K562 (cell line): ENCODE data around the gene LOC128125822.

Experiments used
- BCLAF1 ChIP-seq, 2 experiments: fragments of 450-650 bp in 1 of 2; IDR thresholded peaks; 2 replicates each; pipeline ENCODE4 v1.6.1; 2011 to 2017; ENCODE audit warnings: low read depth in 2 of 2, antibody characterized with exemption in 1 of 2, borderline replicate concordance in 1 of 2, low read length in 1 of 2, mild to moderate bottlenecking in 1 of 2, mixed read lengths in 1 of 2; ENCODE audit not compliant: control insufficient read depth in 1 of 2
- CTCF ChIP-seq, 3 experiments: IDR thresholded peaks in 2 of 3; conservative IDR thresholded peaks in 1 of 3; 2 replicates each; pipeline ENCODE4 v1.5.1; 2011 to 2012; ENCODE audit warnings: low read length in 3 of 3, mild to moderate bottlenecking in 3 of 3, control low read depth in 2 of 3, improper control_type of control experiment in 1 of 3, inconsistent platforms in 1 of 3, low read depth in 1 of 3, mixed read lengths in 1 of 3, moderate library complexity in 1 of 3; ENCODE audit not compliant: insufficient read depth in 2 of 3
- FOXP4 ChIP-seq: sonication (generic); formaldehyde crosslinking; IDR thresholded peaks from 2 replicates; pipeline ENCODE4 v1.8.0; 2022; ENCODE audit warnings: mild to moderate bottlenecking, missing genetic modification reagents, borderline replicate concordance
- GABPB1 ChIP-seq: sonication (generic); formaldehyde crosslinking; IDR thresholded peaks from 2 replicates; pipeline ENCODE4 v1.8.0; 2022; ENCODE audit warnings: mild to moderate bottlenecking, missing genetic modification reagents
- MAFK ChIP-seq: IDR thresholded peaks from 2 replicates; pipeline ENCODE4 v1.6.1; 2011; ENCODE audit warnings: low read length, improper control_type of control experiment
- MAX ChIP-seq: sonication (generic); formaldehyde crosslinking; IDR thresholded peaks from 2 replicates; pipeline ENCODE4 v1.9.0; 2022; ENCODE audit warnings: mild to moderate bottlenecking, missing genetic modification reagents
- RCOR1 ChIP-seq, 2 experiments: IDR thresholded peaks; 2 replicates each; pipeline ENCODE4 v1.6.1; 2012; ENCODE audit warnings: low read depth in 2 of 2, low read length in 2 of 2, borderline replicate concordance in 1 of 2, improper control_type of control experiment in 1 of 2
- TBP ChIP-seq: optimal IDR thresholded peaks from 2 replicates; pipeline ENCODE3; 2011; ENCODE audit warnings: low read depth, low read length, improper control_type of control experiment
- ZNF184 ChIP-seq: sonication (generic); formaldehyde crosslinking; IDR thresholded peaks from 2 replicates; pipeline ENCODE4 v1.5.0; 2020; ENCODE audit warnings: missing genetic modification reagents

GRCh38 chr6:63537959-63538300 is 34.4 kb upstream of the LOC128125822 start:
- TF ChIP-seq GABPB1 (CRISPR knock-in tag), result no peak
- no peak for TF ChIP-seq TBP
- TF ChIP-seq ZNF184 (CRISPR knock-in tag), result no peak
- no peak for TF ChIP-seq MAX
- TF ChIP-seq RCOR1 (IDR thresholded peaks at IDR 0.05; ENCODE audit: borderline replicate concordance in 1 of 2, low read depth in 2 of 2, low read length in 2 of 2), result no peak
- no peak for TF ChIP-seq CTCF (IDR thresholded peaks at IDR 0.05 in 2 of 3, conservative IDR thresholded peaks at IDR 0.05 in 1 of 3; ENCODE audit: insufficient read depth in 2 of 3, low read depth in 1 of 3, low read length in 3 of 3)
- no peak for TF ChIP-seq FOXP4 (CRISPR knock-in tag)
- no peak for TF ChIP-seq BCLAF1 (IDR thresholded peaks at IDR 0.05; ENCODE audit: borderline replicate concordance in 1 of 2, control insufficient read depth in 1 of 2, low read depth in 2 of 2, low read length in 1 of 2)
- no peak for TF ChIP-seq MAFK
